ENCODE results near the gene APOL4.

DNA sequence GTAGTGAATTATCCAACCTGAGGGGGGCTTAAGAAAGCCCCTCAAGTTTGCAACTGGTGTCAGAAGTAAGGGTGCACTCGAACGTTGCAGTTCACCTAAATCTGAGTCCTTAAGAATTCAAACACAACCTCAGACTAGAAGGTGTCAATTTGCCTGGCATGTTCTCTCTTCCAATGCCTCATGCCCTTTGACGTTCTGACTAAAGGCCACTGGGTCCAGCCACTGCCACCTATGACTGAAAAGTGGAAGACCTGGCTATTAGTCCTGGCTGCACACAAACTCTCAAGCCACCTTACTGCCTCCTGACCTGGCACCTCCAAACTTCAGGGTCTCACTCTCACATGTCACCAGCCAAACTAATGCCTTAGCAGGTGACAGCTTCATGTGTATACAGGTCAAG, 8.0 kb downstream of the APOL4 start:
- TF ChIP-seq POLR2AphosphoS5 (IDR thresholded peaks at IDR 0.05; ENCODE audit: low read depth): no peak
- TF ChIP-seq, protein P1, sequence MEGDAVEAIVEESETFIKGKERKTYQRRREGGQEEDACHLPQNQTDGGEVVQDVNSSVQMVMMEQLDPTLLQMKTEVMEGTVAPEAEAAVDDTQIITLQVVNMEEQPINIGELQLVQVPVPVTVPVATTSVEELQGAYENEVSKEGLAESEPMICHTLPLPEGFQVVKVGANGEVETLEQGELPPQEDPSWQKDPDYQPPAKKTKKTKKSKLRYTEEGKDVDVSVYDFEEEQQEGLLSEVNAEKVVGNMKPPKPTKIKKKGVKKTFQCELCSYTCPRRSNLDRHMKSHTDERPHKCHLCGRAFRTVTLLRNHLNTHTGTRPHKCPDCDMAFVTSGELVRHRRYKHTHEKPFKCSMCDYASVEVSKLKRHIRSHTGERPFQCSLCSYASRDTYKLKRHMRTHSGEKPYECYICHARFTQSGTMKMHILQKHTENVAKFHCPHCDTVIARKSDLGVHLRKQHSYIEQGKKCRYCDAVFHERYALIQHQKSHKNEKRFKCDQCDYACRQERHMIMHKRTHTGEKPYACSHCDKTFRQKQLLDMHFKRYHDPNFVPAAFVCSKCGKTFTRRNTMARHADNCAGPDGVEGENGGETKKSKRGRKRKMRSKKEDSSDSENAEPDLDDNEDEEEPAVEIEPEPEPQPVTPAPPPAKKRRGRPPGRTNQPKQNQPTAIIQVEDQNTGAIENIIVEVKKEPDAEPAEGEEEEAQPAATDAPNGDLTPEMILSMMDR (IDR thresholded peaks at IDR 0.05; ENCODE audit: insufficient read depth, low read length): no peak
- TF ChIP-seq SPI1 (IDR thresholded peaks at IDR 0.05; ENCODE audit: borderline replicate concordance, low read depth): no peak
- TF ChIP-seq, protein P2, sequence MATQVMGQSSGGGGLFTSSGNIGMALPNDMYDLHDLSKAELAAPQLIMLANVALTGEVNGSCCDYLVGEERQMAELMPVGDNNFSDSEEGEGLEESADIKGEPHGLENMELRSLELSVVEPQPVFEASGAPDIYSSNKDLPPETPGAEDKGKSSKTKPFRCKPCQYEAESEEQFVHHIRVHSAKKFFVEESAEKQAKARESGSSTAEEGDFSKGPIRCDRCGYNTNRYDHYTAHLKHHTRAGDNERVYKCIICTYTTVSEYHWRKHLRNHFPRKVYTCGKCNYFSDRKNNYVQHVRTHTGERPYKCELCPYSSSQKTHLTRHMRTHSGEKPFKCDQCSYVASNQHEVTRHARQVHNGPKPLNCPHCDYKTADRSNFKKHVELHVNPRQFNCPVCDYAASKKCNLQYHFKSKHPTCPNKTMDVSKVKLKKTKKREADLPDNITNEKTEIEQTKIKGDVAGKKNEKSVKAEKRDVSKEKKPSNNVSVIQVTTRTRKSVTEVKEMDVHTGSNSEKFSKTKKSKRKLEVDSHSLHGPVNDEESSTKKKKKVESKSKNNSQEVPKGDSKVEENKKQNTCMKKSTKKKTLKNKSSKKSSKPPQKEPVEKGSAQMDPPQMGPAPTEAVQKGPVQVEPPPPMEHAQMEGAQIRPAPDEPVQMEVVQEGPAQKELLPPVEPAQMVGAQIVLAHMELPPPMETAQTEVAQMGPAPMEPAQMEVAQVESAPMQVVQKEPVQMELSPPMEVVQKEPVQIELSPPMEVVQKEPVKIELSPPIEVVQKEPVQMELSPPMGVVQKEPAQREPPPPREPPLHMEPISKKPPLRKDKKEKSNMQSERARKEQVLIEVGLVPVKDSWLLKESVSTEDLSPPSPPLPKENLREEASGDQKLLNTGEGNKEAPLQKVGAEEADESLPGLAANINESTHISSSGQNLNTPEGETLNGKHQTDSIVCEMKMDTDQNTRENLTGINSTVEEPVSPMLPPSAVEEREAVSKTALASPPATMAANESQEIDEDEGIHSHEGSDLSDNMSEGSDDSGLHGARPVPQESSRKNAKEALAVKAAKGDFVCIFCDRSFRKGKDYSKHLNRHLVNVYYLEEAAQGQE (IDR thresholded peaks at IDR 0.05; ENCODE audit: insufficient replicate concordance, low read depth): no peak

All from HL-60 (cell line).